ENCODE measurements around the gene PPARG.

Gene PPARG

DNA sequence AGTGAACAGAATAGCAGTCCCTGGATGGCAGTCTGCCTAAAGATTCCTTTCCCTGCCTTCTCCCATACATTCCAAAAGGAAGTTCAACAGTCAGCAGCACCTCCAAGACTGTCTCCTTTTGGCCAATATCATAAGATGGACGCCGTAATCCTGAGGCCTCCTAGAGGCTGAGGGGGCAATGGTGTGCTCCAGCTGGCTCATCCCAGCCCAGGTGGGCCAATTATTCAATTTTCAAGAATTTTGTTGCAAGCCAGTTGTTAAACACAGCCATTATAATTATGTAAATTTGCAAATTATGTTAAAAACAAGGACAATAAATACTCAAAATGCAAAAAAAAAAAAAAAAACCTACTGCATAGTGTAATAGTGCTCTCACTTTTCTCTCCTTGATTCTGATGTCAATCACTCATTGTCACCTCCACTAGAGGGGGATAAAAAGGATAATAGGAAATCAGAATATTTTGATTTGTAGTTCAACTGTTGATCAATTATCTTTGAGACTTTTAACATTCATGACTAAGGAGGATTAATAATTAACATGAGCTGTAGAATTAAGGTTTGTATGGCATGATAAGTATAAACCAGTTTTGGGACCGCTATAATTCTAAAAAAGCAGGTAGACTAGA lies 40.1 kb downstream of the PPARG start:
- TF ChIP-seq, protein P1, sequence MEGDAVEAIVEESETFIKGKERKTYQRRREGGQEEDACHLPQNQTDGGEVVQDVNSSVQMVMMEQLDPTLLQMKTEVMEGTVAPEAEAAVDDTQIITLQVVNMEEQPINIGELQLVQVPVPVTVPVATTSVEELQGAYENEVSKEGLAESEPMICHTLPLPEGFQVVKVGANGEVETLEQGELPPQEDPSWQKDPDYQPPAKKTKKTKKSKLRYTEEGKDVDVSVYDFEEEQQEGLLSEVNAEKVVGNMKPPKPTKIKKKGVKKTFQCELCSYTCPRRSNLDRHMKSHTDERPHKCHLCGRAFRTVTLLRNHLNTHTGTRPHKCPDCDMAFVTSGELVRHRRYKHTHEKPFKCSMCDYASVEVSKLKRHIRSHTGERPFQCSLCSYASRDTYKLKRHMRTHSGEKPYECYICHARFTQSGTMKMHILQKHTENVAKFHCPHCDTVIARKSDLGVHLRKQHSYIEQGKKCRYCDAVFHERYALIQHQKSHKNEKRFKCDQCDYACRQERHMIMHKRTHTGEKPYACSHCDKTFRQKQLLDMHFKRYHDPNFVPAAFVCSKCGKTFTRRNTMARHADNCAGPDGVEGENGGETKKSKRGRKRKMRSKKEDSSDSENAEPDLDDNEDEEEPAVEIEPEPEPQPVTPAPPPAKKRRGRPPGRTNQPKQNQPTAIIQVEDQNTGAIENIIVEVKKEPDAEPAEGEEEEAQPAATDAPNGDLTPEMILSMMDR (IDR thresholded peaks at IDR 0.05; ENCODE audit: low read depth, low read length, missing control alignments): no peak
- no peak overlapping the region for H3K4me3 ChIP-seq (ENCODE audit: low read depth, low read length)
- DNase-seq (ENCODE audit: low read depth): no peak

DNA sequence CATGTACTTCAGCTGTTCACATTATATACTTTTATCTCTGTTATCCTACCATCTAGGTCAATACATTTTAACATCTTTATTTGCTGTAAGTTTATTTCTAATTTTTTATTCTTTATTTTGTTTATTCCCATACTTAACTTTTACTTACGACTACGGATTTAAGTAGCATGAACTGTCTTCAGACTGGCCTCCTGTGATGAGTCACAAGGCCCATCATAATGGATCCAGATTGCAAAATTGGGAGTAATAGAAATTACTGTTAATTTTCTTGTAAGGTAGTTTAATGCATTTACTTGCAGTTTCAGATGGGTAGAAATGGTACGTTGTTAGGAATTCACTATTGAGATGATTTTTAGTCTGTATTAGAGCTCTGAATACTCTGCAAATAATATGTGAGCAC lies 45.9 kb downstream of the PPARG start:
- H3K4me3 ChIP-seq (ENCODE audit: low read depth, low read length): no peak overlapping the region
- TF ChIP-seq, protein P1 (IDR thresholded peaks at IDR 0.05; ENCODE audit: low read depth, low read length, missing control alignments): no peak
- DNase-seq (ENCODE audit: low read depth): no peak

DNA sequence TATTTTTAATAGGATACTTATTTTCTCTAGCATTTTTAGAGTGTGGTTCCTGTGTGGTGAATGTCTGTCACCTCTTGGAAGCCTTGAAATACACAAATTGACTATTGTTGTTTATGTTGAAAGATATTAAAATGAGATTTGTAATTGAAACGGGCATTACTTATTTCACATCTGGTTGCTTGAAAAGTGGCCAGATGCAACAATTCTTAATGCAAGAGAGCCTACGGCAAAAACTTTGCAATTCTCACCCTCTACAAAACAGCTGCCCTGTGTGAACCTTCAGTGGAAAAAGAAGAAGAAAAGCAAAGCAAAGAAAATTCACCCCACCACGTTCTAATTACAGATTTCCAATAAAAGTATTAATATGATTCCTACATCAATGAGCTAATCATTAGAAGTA lies 46.6 kb downstream of the PPARG start:
- H3K4me3 ChIP-seq (ENCODE audit: low read depth, low read length): no peak overlapping the region
- TF ChIP-seq, protein P1 (IDR thresholded peaks at IDR 0.05; ENCODE audit: low read depth, low read length, missing control alignments): no peak
- DNase-seq (ENCODE audit: low read depth): no peak

DNA sequence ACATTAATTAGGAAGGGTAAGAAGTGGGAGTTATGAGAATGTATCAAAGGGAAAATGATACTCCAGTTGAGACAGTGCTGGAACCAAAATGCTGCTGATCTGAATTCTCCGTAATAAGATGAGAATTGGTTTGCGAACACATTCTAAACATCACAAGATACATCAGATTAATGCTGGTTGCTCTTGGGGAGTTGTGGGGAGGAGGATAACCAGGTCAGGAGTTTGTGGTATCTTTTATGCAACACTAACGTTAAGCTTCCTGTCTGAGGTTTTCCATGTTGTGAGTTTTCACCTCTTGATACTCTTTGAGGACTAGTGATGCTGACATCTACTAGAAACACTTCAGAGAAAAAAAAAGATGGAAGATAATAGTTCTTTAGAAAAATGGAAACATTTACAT lies 47.2 kb downstream of the PPARG start:
- H3K4me3 ChIP-seq (ENCODE audit: low read depth, low read length): no peak overlapping the region
- DNase-seq (ENCODE audit: low read depth): no peak
- TF ChIP-seq, protein P1 (IDR thresholded peaks at IDR 0.05; ENCODE audit: low read depth, low read length, missing control alignments): no peak

DNA sequence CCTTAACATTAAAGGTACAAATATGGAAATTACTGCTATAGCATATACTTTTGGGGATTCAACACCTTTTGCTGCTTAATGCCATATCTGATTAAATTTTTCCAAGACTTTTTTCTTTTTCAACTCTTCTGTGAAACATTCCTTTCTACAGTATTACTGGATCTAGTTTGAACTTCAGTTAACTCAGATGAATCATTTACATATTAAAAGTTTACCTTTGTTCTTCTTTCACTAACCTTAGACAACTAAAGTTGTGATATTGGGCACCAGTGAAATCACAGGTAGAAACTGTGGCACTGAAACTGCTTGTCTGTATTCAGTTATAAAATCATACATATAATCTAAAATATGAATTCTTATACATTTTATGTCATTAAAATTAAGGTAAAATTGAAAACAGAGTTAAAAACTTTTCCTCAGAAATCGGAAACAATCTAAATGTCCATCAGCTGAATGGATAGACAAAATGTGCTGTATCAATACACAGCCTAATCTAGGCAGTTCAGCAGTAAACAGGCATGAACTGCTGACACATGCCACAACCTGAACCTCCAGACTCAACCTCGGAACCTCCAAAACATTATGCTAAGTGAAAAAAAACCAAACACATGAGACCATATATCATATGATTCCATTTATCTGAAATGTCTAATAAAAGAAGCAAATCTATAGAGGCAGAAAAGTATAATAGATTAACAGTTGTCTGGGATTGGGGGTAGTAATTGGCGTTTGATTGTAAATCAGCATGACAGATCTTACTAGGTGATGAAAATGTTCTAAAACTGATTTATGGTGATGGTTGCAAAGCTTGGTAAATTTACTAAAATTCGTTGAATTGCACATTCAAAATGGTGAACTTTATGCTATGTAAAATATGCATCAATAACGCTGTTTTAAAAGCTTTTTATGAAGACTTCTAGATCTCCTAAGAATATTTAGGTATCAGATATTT lies 50.0 kb downstream of the PPARG start:
- no peak for DNase-seq (ENCODE audit: low read depth)
- TF ChIP-seq, protein P1 (IDR thresholded peaks at IDR 0.05; ENCODE audit: low read depth, low read length, missing control alignments): no peak

DNA sequence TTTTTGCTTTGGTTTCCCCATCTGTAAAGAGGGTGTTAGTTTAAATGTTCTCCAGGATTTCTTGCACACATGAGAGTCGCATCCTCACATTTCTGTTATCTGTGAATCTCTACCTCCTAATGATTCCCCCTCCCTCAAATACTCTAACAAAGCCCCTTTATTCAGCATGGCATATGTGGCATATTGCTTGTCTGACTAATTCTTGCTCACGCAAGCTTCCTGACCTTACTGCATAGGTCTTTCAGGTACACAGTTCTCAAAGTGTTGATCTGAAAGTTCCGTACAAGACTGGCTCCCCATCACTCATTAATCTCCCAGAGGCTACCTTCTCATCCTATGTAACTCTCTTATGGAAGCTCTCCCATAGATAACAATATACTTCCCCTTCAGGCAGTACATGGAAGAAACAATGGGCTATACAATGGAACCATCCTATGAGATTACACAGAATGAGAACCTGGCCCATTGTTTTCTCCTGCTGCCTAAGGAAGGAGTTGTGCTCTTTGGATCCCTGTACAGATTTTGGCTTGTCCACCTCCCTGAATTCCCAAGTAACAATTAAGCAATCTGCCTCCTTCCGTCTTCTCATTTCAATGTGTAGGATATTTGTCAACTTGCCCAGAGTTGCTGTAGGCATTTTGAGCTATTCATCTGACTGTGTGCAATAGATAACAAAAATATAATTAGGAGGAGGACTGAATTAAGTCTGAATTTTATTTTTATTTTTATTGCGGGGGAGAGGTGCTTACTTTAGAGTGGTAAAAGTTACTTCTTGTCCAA lies 51.0 kb downstream of the PPARG start:
- TF ChIP-seq, protein P1 (IDR thresholded peaks at IDR 0.05; ENCODE audit: low read depth, low read length, missing control alignments): no peak
- no peak for DNase-seq (ENCODE audit: low read depth)
- no peak overlapping the region for H3K4me3 ChIP-seq (ENCODE audit: low read depth, low read length)

More for the DNA sequence above, 50.0 kb downstream of the PPARG start:
- no peak overlapping the region for H3K4me3 ChIP-seq (ENCODE audit: low read depth, low read length)

Data from GM12864 (cell line).